Stimulated activated effector memory CD8-positive, alpha-beta T cell treated with anti-CD3 and anti-CD28 coated beads, Interleukin-12 subunit alpha, Interleukin-12 subunit beta, amount 100 ng/mL, for 72 hours (primary cell): ENCODE results near the gene MAGEA2.
"Not testable (repeated sequence)": the region's sequence is repeated elsewhere in the genome, so short reads cannot be mapped to it uniquely, and the experiment has no call there.

Experiments
- ATAC-seq: fragments of 150-1000 bp; cut with Tn5 transposase; 2 replicates; pipeline ENCODE4 v1.10.0; 2021
- DNase-seq, 2 donors: peaks; one replicate each; pipeline ENCODE4 v3.0.0; 2021 to 2022; ENCODE audit warnings: low spot score in 2 of 2
- H3K27ac Mint-ChIP-seq: one replicate; pipeline ENCODE4 v1.8.0; 2022; ENCODE audit warnings: mild to moderate bottlenecking, mixed read lengths
- H3K36me3 Mint-ChIP-seq: one replicate; pipeline ENCODE4 v1.8.0; 2022; ENCODE audit warnings: mild to moderate bottlenecking, mixed read lengths
- H3K4me1 Mint-ChIP-seq: one replicate; pipeline ENCODE4 v1.8.0; 2022; ENCODE audit warnings: mixed read lengths
- H3K4me3 Mint-ChIP-seq: one replicate; pipeline ENCODE4 v1.8.0; 2022; ENCODE audit warnings: mild to moderate bottlenecking, mixed read lengths
- H3K9me3 Mint-ChIP-seq: one replicate; pipeline ENCODE4 v1.8.0; 2022; ENCODE audit warnings: mixed read lengths

Gene MAGEA2

GRCh38 chrX:152733261-152733975 is 20.2 kb downstream of the MAGEA2 start, which contains the start of the genes CSAG1 and MAGEA12:
Gene CSAG1 (minus strand): TSS chrX:152733721. CDS start chrX:152732460, 1,261 bp downstream.
Gene MAGEA12 (plus strand): TSS chrX:152733757. CDS start chrX:152736162, 2,405 bp downstream.
- H3K27ac Mint-ChIP-seq: no peak within 1 kb of the TSS
- DNase-seq (no peak), ATAC-seq (no peak)
- H3K36me3 Mint-ChIP-seq: no peaks in the 10 kb centered on the region
- no peaks in the 10 kb centered on the region for H3K9me3 Mint-ChIP-seq
- H3K4me3 Mint-ChIP-seq: no peak within 1 kb of the TSS
- H3K4me1 Mint-ChIP-seq: no peaks in the 10 kb centered on the region

DNA sequence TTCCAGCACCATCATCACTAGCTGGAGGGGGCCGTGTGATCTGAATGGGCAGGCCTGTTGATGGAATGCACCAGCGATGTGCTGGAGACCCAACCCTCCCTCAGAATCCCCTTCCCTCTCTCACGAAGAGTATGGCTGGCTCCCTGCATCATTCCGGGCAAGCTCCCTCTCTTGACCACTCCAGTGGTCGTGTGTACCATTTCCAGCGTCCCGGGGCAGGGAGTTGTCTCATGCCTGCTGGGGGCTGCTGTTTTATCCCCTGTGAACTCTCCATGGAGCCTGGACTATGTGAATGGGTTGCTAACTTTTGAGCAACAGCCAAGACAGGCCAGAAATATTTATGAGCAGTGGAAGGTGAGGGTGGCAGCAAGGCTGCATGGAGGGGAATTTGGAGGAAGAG is 28.2 kb downstream of the MAGEA2 start:
- Mint-ChIP-seq H3K27ac (no peak overlapping the region), H3K4me3 (no peak overlapping the region), H3K36me3 (no peaks in the 10 kb centered on the region), H3K4me1 (no peaks in the 10 kb centered on the region), H3K9me3 (no peaks in the 10 kb centered on the region)
- no peak for ATAC-seq
- DNase-seq: no peak

GRCh38 chrX:152713815-152714787 is 39.5 kb downstream of the MAGEA2 start, which contains the start of gene MAGEA2B:
Gene MAGEA2B (plus strand): TSS chrX:152714628. CDS start chrX:152717107, 2,479 bp downstream.
- H3K9me3 Mint-ChIP-seq, H3K27ac Mint-ChIP-seq, H3K4me1 Mint-ChIP-seq, ATAC-seq, H3K36me3 Mint-ChIP-seq, H3K4me3 Mint-ChIP-seq, DNase-seq: not testable (repeated sequence)

DNA sequence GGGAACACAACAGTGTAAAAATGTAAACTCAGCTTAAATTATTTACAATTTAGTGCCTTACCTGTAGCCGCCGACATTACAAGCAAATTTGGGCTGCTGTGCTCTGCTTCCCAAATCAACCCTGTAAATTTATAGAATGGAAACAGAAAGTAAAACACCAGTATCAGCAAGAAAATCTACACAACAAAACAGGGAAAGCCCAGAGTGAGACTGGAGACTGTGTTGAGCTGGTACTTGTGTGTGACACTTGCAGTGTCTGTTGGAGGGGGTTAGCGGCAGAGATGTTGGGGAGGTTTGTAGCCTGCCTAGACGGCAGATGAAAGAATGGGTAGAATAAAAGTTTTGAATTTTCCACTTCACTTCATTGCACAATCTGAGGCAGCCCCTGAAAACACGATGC is 40.4 kb downstream of the MAGEA2 start:
- not testable (repeated sequence) for H3K9me3 Mint-ChIP-seq, DNase-seq, H3K27ac Mint-ChIP-seq, H3K4me3 Mint-ChIP-seq, H3K36me3 Mint-ChIP-seq, ATAC-seq, H3K4me1 Mint-ChIP-seq

DNA sequence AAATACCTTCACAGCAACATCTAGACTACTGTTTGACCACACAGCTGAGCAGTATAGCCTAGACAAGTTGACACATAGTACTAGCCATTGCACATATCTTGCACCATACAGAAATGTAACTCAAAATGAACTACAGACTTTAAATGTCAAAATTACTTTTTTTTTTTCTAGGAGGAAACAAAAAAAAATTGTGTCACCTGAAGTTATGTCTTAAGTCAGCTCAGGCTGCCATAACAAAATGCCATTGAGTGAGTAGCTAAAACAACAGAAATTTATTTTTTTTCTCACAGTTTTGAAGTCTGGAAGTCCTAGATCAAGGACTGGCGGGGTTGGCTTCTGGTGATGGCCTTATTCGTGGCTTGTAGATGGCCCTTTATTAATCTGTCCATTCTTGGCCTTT is 44.5 kb downstream of the MAGEA2 start, which contains the start of gene CSAG2:
Gene CSAG2, minus strand, starts transcription at position 101 of the 400 bp plus-strand sequence. CDS start 161 bp downstream, outside the sequence.
- not testable (repeated sequence) for H3K36me3 Mint-ChIP-seq, H3K9me3 Mint-ChIP-seq, ATAC-seq, DNase-seq, H3K4me1 Mint-ChIP-seq, H3K27ac Mint-ChIP-seq, H3K4me3 Mint-ChIP-seq

DNA sequence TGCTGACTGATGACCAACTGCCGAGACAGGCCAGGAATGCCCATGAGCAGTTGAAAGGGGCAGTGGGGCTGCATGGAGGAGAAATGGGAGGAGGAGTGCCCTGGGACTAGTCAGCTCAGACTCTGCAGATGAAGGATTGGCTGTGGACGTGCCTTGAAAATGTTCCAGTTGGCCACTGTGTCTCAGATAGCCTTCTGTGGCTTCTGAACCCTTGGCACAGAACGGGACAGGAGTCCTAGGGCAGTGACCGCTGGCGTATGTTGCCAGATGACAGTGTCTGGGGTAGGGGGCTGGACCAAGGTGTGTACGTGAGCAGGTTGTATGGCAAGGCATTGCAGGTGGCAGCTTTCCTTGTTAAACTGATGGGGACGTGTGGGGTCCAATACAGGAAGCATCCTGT is 47.1 kb downstream of the MAGEA2 start:
- not testable (repeated sequence) for DNase-seq, H3K36me3 Mint-ChIP-seq, H3K9me3 Mint-ChIP-seq, H3K4me1 Mint-ChIP-seq, ATAC-seq, H3K27ac Mint-ChIP-seq, H3K4me3 Mint-ChIP-seq

- not testable (repeated sequence) for ATAC-seq, H3K4me3 Mint-ChIP-seq, H3K27ac Mint-ChIP-seq, H3K4me1 Mint-ChIP-seq, DNase-seq, H3K36me3 Mint-ChIP-seq, H3K9me3 Mint-ChIP-seq
These were observed 53.3 kb downstream of the MAGEA2 start for GRCh38 chrX:152700390-152700789.
